HFFc6 (cell line): ENCODE measurements around the gene C14orf119. TPM values are rescaled to one million over a fixed set of nuclear protein-coding genes. Genes with fewer than 3 reads are reported as not detected.

Source experiments
- DNase-seq: peaks from one replicate; pipeline ENCODE4 v3.0.0-alpha.2; 2018
- H3K27ac Mint-ChIP-seq: 2 replicates; pipeline ENCODE4 v1.8.0; 2020; ENCODE audit warnings: mild to moderate bottlenecking, mixed read lengths
- H3K27me3 Mint-ChIP-seq: 2 replicates; pipeline ENCODE4 v1.8.0; 2021; ENCODE audit warnings: mild to moderate bottlenecking, moderate library complexity, mixed read lengths; ENCODE audit not compliant: insufficient read depth
- H3K36me3 Mint-ChIP-seq: 2 replicates; pipeline ENCODE4 v1.8.0; 2021; ENCODE audit warnings: low read depth, mixed read lengths
- H3K4me1 Mint-ChIP-seq: 2 replicates; pipeline ENCODE4 v1.8.0; 2020; ENCODE audit warnings: low read depth, mixed read lengths
- H3K4me3 Mint-ChIP-seq: 2 replicates; pipeline ENCODE4 v1.8.0; 2020; ENCODE audit warnings: mild to moderate bottlenecking, moderate library complexity, mixed read lengths
- H3K9me3 Mint-ChIP-seq: 2 replicates; pipeline ENCODE4 v1.8.0; 2020; ENCODE audit warnings: mild to moderate bottlenecking, mixed read lengths
- CTCF ChIP-seq: fragments of 200-600 bp; sonication (generic); IDR thresholded peaks from 2 replicates; pipeline ENCODE4 v1.5.0; 2021; ENCODE audit warnings: antibody characterized with exemption, mild to moderate bottlenecking
- total RNA-seq, 6 experiments: library from RNA; stranded (reverse); fragmentation: NEBNext Ultra II Directional; extraction: Animal tissue kit (Norgen Biotek cat#: 25700); gene quantifications; 2 replicates in 1 of 6; 3 replicates in 5 of 6; pipeline ENCODE4 v1.2.3, GENCODE V29; 2021

The C14orf119 gene
- total RNA-seq, 6 experiments from 2014 or later, result 85.0 to 117 (median 103) TPM

DNA sequence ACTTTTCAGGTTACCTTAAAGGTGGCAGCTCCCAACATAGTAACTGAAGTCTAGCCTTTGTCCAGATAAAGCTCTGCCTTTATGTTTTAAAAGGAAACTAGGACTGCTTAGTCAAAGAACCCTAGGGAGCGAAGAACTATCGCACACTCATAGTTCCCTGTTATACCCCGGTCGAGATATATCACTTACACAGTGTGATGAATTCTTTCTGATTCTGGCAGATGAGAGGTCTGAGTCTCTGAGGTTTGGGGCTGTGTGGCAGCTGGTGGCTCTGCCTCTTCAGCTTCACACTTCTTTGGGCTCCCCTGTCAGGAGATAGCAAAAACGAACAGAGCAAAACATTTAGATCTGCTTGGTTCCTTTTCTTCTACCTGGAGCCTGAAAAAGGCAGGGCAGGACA is 17.3 kb upstream of the C14orf119 start:
- no peak for DNase-seq
- peak overlapping the region; percentile 92 for H3K27ac Mint-ChIP-seq
- no peaks in the 10 kb centered on the region for H3K9me3 Mint-ChIP-seq
- peaks cover 42% of the 10 kb centered on the region for H3K36me3 Mint-ChIP-seq
- H3K27me3 Mint-ChIP-seq, result peaks cover 3% of the 10 kb centered on the region
- peak overlapping the region; percentile 68; the same call in 1 of the 2 replicates for H3K4me3 Mint-ChIP-seq
- H3K4me1 Mint-ChIP-seq, result peaks cover 53% of the 10 kb centered on the region
- no peak for TF ChIP-seq CTCF

DNA sequence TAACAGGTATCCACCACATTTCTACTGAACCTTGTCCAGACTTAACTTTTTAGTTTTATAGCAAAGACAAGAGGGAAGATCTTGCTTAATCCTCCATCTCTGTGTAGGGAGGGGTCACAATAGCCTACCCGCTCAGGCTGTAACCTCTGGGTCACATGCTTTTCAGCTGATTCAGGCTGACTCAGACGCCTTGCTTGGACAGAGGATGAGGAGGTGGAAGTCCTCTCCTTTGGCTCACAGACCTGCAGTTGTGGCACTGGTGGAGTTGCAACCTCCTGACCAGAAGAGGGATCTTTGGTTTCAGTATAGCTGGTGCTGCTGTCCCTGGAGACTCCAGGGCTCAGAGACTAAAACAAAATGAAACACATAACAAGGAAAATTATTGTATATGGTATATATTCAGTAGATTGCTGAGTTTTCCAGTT is 16.6 kb upstream of the C14orf119 start:
- Mint-ChIP-seq H3K4me1 (peaks cover 51% of the 10 kb centered on the region), H3K27ac (peak overlapping the region; percentile 92), H3K4me3 (peak overlapping the region; percentile 68), H3K36me3 (peaks cover 42% of the 10 kb centered on the region), H3K9me3 (no peaks in the 10 kb centered on the region), H3K27me3 (peaks cover 3% of the 10 kb centered on the region)
- peak; percentile 98 for DNase-seq
- no peak; the same call in 1 of the 2 replicates for TF ChIP-seq CTCF

DNA sequence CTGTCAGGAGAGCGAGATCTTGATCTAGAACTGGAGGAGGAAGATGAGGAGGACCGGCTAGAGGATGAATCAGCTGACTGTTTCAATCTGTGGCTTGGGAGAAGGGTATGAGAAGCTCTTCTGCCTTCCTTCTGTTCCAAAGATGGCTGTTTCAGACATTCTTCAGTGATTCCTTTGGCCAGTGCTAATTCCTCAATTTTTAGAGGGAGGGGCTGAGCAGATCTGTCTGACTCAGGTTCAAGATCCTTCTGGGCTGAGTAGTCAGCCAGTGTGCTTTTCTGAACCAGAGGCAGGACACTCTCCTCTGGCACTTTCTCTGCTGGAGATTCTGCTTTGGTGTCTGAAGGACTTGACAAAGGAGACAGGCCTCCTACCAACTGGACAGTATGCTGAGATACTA is 15.6 kb upstream of the C14orf119 start:
- H3K36me3 Mint-ChIP-seq, result peaks cover 44% of the 10 kb centered on the region
- H3K4me3 Mint-ChIP-seq, result peak overlapping the region; percentile 68
- peak; percentile 63 for DNase-seq
- H3K4me1 Mint-ChIP-seq, result peaks cover 51% of the 10 kb centered on the region
- peak overlapping the region; percentile 92 for H3K27ac Mint-ChIP-seq
- H3K9me3 Mint-ChIP-seq, result no peaks in the 10 kb centered on the region
- no peak for TF ChIP-seq CTCF
- peaks cover 3% of the 10 kb centered on the region for H3K27me3 Mint-ChIP-seq

DNA sequence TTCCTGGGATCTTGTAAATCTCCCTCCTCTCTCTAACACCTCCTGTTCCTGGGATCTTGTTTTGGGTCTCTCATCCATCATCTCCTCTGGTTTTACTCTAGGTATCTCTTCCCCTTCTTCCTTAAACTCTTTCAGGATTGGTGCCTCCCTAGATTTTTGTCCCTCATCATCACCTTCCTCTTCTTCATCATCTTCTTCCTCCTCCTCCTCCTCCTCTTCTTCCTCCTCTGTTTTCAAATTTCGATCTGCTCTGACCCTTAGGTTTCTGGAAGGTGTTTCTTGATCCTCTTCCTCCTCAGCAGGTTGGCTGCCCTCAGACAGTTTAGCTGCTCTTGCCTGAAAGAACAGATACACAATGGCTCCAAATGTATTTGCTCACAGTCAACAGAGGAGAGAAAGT is 14.8 kb upstream of the C14orf119 start:
- peak overlapping the region; percentile 68 for H3K4me3 Mint-ChIP-seq
- H3K36me3 Mint-ChIP-seq, result peaks cover 43% of the 10 kb centered on the region
- no peaks in the 10 kb centered on the region for H3K9me3 Mint-ChIP-seq

DNA sequence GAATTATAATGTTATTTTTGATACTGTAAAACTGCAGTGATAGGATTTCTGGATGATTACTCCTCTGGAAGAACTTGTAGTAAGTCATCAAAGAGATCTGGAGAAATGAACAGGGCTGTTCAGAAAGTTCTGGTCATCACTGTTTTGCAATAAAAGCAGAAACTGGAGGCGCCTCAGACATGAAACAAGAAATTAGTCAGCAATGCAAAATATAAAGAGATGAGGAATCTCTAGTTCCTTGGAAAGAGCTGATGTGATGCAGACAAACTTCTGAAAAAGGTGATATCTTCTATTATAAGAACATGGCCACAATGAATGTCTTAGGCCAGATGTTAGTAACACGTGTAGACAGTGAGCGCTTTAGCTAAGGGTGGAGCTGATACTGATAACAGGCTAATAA is 9.8 kb upstream of the C14orf119 start:
- no peak for TF ChIP-seq CTCF
- Mint-ChIP-seq H3K27me3 (peaks cover 3% of the 10 kb centered on the region), H3K36me3 (peaks cover 40% of the 10 kb centered on the region), H3K4me1 (peaks cover 48% of the 10 kb centered on the region), H3K27ac (peak overlapping the region; percentile 50), H3K4me3 (no peak overlapping the region), H3K9me3 (no peaks in the 10 kb centered on the region)
- DNase-seq, result peak; percentile 18

More for the DNA sequence above, 14.8 kb upstream of the C14orf119 start:
- no peak for DNase-seq
- peak overlapping the region; percentile 92 for H3K27ac Mint-ChIP-seq
- H3K27me3 Mint-ChIP-seq, result peaks cover 3% of the 10 kb centered on the region
- peaks cover 55% of the 10 kb centered on the region for H3K4me1 Mint-ChIP-seq
- no peak for TF ChIP-seq CTCF

GRCh38 chr14:23086565-23086964 is 8.7 kb upstream of the C14orf119 start:
- Mint-ChIP-seq H3K4me1 (peaks cover 40% of the 10 kb centered on the region), H3K36me3 (peaks cover 32% of the 10 kb centered on the region), H3K9me3 (no peaks in the 10 kb centered on the region), H3K27ac (peak overlapping the region; percentile 35; the same call in 1 of the 2 replicates), H3K27me3 (no peaks in the 10 kb centered on the region; the same call in 1 of the 2 replicates), H3K4me3 (no peak overlapping the region)
- no peak for TF ChIP-seq CTCF
- no peak for DNase-seq
